PFSK-1 (cell line): Measurements from ENCODE around the gene HPCAL1.

Experiments used
- POLR2AphosphoS5 ChIP-seq: IDR thresholded peaks from 2 replicates; pipeline ENCODE4 v1.6.1; 2012; ENCODE audit warnings: low read depth, mild to moderate bottlenecking, control low read depth, low read length, moderate library complexity
- REST ChIP-seq, 2 experiments: IDR thresholded peaks; 2 replicates each; pipeline versions ENCODE4 v1.6.1 to v1.8.0; 2011 to 2012; ENCODE audit warnings: low read depth in 2 of 2, low read length in 2 of 2, control low read depth in 1 of 2, inconsistent platforms in 1 of 2, mild to moderate bottlenecking in 1 of 2, moderate library complexity in 1 of 2; ENCODE audit not compliant: insufficient read depth in 1 of 2
- SIN3A ChIP-seq: IDR thresholded peaks from 2 replicates; pipeline ENCODE4 v1.6.1; 2012; ENCODE audit warnings: mild to moderate bottlenecking, low read length, moderate library complexity, borderline replicate concordance; ENCODE audit not compliant: insufficient read depth
- TAF1 ChIP-seq: IDR thresholded peaks from 2 replicates; pipeline ENCODE4 v1.6.1; 2012; ENCODE audit warnings: low read length, control low read depth, borderline replicate concordance; ENCODE audit not compliant: insufficient read depth

DNA sequence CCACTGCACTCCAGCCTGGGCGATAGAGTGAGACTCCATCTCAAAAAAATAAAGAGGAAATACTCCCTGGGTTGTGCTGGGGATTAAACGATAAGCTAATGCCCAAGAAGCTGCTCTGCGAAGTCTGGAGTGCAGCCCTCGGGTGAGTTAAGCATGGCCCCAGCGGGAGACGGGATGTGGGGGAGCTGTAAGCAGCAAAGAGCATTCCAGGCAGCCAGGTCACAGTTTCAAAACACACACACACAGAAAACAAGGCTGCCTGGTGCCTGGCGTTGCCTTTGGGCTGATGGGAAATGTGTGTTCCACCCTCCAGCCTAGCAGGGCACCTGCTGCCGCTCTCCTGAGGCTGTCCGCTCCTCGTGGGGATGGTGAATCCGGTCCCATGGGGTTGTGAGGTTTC is 121.3 kb downstream of the HPCAL1 start:
- TF ChIP-seq POLR2AphosphoS5 = no peak
- TF ChIP-seq REST (IDR thresholded peaks at IDR 0.05; ENCODE audit: insufficient read depth in 1 of 2, low read depth in 2 of 2, low read length in 2 of 2) = no peak
- TF ChIP-seq SIN3A = no peak
- no peak for TF ChIP-seq TAF1
